C4-2B (cell line): ENCODE results near the gene TSPAN10.

Source experiments
- H3K27ac ChIP-seq: fragments of 450-650 bp; 2 replicates; pipeline ENCODE4 v1.5.1; 2017
- ZFX ChIP-seq: fragments of 450-650 bp; IDR thresholded peaks from 2 replicates; pipeline ENCODE4 v1.6.1; 2017
- TF ChIP-seq, protein P1 (sequence below): fragments of 450-650 bp; conservative IDR thresholded peaks from 2 replicates; pipeline ENCODE4 v1.5.1; 2017; ENCODE audit warnings: mild to moderate bottlenecking

TSPAN10 gene

DNA sequence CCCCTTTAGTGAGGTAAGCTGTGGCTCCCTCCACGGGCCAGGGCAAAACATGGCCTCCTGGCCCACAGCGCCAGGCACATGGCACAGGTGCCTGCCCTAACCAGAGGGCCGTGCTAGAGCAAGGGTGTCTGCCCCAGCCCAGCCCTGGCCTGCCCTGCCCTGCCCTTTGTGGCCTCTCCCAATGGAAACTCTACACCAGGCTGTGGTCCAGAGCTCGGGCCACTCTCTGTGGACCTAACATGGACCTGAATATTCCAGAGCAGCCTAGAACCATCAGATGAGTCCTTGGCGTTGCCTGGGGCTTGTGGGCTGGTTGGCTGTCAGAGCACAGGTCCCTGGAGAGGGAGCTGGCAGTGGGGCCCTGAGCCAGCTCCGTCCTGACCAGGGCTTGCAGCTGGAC, 58.2 kb downstream of the TSPAN10 start:
- no peak for TF ChIP-seq ZFX
- TF ChIP-seq, protein P1, sequence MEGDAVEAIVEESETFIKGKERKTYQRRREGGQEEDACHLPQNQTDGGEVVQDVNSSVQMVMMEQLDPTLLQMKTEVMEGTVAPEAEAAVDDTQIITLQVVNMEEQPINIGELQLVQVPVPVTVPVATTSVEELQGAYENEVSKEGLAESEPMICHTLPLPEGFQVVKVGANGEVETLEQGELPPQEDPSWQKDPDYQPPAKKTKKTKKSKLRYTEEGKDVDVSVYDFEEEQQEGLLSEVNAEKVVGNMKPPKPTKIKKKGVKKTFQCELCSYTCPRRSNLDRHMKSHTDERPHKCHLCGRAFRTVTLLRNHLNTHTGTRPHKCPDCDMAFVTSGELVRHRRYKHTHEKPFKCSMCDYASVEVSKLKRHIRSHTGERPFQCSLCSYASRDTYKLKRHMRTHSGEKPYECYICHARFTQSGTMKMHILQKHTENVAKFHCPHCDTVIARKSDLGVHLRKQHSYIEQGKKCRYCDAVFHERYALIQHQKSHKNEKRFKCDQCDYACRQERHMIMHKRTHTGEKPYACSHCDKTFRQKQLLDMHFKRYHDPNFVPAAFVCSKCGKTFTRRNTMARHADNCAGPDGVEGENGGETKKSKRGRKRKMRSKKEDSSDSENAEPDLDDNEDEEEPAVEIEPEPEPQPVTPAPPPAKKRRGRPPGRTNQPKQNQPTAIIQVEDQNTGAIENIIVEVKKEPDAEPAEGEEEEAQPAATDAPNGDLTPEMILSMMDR, result no peak
- H3K27ac ChIP-seq, result no peak overlapping the region

DNA sequence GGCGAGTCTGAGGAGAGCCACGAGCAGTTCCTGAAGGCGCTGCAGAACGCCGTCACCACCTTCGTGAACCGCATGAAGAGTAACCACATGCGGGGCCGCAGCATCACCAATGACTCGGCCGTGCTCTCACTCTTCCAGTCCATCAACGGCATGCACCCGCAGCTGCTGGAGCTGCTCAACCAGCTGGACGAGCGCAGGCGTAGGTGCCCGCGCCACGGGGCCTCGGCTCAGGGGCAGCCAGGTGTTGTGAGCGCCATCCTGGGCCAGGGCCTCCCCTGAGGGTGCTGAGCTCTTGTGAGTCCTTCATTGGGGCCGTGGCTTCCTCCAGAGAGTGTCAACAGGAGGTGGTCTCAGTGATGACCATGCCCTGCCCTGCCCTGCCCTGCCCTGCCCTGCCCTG, 58.8 kb downstream of the TSPAN10 start:
- TF ChIP-seq, protein P1, result no peak
- no peak for TF ChIP-seq ZFX
- no peak overlapping the region for H3K27ac ChIP-seq

DNA sequence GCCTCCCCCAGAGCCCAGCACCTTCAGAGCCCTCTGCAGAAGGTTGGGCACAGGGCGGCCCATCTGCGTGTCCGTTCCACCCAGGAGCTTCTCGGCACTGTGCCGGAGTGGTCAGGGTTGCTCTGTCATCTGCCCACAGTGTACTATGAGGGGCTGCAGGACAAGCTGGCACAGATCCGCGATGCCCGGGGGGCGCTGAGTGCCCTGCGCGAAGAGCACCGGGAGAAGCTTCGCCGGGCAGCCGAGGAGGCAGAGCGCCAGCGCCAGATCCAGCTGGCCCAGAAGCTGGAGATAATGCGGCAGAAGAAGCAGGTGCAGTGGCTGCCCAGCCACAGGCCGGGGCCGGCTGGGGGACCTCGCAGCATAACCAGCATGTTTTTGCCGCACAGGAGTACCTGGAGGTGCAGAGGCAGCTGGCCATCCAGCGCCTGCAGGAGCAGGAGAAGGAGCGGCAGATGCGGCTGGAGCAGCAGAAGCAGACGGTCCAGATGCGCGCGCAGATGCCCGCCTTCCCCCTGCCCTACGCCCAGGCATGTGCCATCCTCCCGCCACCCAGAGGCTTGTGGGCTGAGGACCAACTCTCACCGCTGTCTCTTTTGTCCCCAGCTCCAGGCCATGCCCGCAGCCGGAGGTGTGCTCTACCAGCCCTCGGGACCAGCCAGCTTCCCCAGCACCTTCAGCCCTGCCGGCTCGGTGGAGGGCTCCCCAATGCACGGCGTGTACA, 59.4 kb downstream of the TSPAN10 start:
- H3K27ac ChIP-seq, result no peak overlapping the region
- TF ChIP-seq ZFX, result no peak
- TF ChIP-seq, protein P1, result no peak

DNA sequence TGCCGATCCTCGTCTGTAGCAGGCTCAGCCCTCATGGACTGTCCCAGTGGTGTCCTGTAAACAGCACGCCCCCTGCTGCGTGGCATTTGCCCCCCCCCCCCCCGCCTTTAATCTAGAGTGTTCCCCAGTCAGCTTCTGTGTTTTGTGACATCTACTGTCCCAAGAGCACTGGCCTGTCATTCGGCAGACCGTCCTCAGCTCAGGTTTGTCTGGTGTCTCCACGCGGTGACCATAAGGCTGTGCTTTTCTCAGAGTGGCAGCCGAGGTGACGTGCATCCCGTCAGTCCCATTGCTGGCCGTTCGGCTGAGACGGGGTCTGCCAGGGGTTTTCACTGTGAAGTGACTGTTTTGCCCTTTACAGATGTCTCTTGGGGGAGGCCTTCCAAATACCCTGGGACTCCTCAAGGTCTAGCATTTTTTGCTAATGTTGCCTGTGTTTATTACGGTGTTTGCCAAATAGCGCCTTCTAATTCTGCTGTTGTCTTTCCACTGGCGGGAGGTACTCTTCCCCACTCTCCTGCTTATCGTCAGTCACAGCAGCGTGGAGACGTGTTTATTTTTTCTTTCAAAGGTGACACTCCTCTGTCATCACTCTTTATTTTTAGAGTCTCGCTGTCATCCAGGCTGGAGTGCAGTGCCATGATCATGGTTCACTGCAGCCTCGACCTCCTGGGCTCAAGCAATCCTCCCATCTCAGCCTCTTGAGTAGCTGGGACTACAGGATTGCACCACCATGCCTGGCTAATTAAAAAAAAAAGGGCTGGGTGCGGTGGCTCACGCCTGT, 60.5 kb downstream of the TSPAN10 start:
- no peak for TF ChIP-seq ZFX
- TF ChIP-seq, protein P1, result no peak
- H3K27ac ChIP-seq, result no peak overlapping the region
